Measurements from ENCODE around the gene TSHZ2.

DNA sequence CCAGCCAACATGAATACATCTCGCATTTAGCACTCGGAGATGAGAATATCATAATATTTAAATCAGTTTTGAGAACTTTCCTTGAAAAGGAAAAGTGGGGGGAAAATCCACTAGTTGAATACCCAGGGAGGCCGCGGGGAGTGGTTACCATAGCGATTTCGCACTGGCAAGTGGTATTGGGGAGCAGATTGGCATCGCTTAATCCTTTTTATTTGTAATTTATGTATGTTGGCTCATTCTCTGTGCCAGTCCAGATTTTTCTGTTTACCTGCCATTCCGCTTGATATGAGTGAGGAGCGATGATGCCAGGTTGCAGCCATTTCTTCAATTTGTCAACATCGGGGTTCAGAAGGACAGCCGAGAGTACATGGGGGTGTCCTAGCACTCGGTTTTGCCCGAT is 329.7 kb downstream of the TSHZ2 start:
- TF ChIP-seq BHLHE40 (IDR thresholded peaks at IDR 0.05; ENCODE audit: low read length) = no peak
- no peak for TF ChIP-seq FOXK1 (CRISPR knock-in tag; IDR thresholded peaks at IDR 0.05; ENCODE audit: borderline replicate concordance)
- TF ChIP-seq POLR2AphosphoS5 (IDR thresholded peaks at IDR 0.05; ENCODE audit: control insufficient read depth, insufficient read depth, low read depth, low read length) = no peak
- TF ChIP-seq ZFX (CRISPR knock-in tag; IDR thresholded peaks at IDR 0.05) = no peak
